Measurements from ENCODE around the gene SH2D6.

DNA sequence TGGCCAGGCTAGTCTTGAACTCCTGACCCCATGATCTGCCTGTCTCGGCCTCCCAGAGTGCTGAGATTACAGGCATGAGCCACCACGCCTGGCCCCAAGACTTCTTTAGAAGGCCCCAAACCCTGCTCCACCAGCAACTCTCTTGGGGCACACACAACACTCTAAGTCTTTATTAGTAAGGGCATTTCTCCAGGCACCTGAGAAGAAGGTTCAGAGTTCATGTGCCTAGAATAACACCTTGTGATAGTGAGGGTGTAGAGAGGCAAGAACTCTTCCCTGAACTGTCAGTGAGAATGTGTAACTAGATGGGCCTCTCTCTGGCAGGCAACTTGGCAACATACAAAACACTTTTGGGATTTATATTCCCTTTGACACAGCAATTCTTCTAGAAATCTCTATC is 43.8 kb downstream of the SH2D6 start:
- TF ChIP-seq POLR2AphosphoS5 (IDR thresholded peaks at IDR 0.05; ENCODE audit: low read depth, low read length): no peak
- TF ChIP-seq FOXP2 (optimal IDR thresholded peaks at IDR 0.05; ENCODE audit: borderline replicate concordance, extremely low read depth, extremely low read length, insufficient read depth): no peak

All from PFSK-1 (cell line).